CD4-positive, alpha-beta T cell (primary cell): Measurements from ENCODE around the gene DEFB119. TPM values are rescaled to one million over a fixed set of nuclear protein-coding genes. Genes with fewer than 3 reads are reported as not detected.

ENCODE experiments used
- ATAC-seq: fragments of 200-7000 bp; cut with Tn5 transposase; one replicate; pipeline ENCODE4 v1.10.0; 2022; ENCODE audit warnings: mild to moderate bottlenecking; ENCODE audit not compliant: poor library complexity
- CTCF ChIA-PET: fragments of 350-600 bp; sonication (Branson Sonifier 250); formaldehyde crosslinking; loops from one replicate; lab custom pipeline; 2021; ENCODE audit warnings: antibody characterized with exemption, inconsistent platforms; lab: Charles Lee
- POLR2A ChIA-PET: fragments of 350-600 bp; sonication (Branson Sonifier 250); formaldehyde crosslinking; loops from one replicate; lab custom pipeline; 2021; ENCODE audit warnings: antibody characterized with exemption, inconsistent platforms; lab: Charles Lee
- DNase-seq, 14 experiments: peaks; one replicate each; pipeline ENCODE4 v3.0.0-alpha.2; 2013 to 2020; ENCODE audit warnings: mixed read lengths in 2 of 14
- H3K27ac ChIP-seq, 2 donors: one replicate each; pipeline versions ENCODE4 v1.5.1 to v1.7.0; 2013; ENCODE audit warnings: low read length in 2 of 2, low read depth in 1 of 2, mild to moderate bottlenecking in 1 of 2
- H3K27me3 ChIP-seq, 2 experiments: 1 replicate in 1 of 2; 2 replicates in 1 of 2; pipeline versions ENCODE4 v1.6.1 to v1.7.0; 2013; ENCODE audit warnings: low read length in 2 of 2, control low read depth in 1 of 2, mild to moderate bottlenecking in 1 of 2, moderate library complexity in 1 of 2; ENCODE audit not compliant: insufficient read depth in 2 of 2, control insufficient read depth in 1 of 2
- H3K36me3 ChIP-seq: one replicate; pipeline ENCODE4 v1.6.1; 2013; ENCODE audit warnings: low read length, control low read depth; ENCODE audit not compliant: insufficient read depth
- H3K4me1 ChIP-seq: one replicate; pipeline ENCODE4 v1.6.1; 2013; ENCODE audit warnings: low read length, control low read depth; ENCODE audit not compliant: insufficient read depth
- H3K4me3 ChIP-seq: one replicate; pipeline ENCODE4 v1.5.1; 2013; ENCODE audit warnings: mild to moderate bottlenecking, low read length, moderate library complexity
- H3K9me3 ChIP-seq, 2 experiments: 1 replicate in 1 of 2; 2 replicates in 1 of 2; pipeline versions ENCODE4 v1.6.1 to v1.7.0; 2013; ENCODE audit warnings: low read length in 2 of 2, mild to moderate bottlenecking in 2 of 2, control low read depth in 1 of 2, moderate library complexity in 1 of 2; ENCODE audit not compliant: control insufficient read depth in 1 of 2, insufficient read depth in 1 of 2
- H3K27ac Mint-ChIP-seq: one replicate; pipeline ENCODE4 v1.8.0; 2020; ENCODE audit warnings: mixed read lengths
- H3K27me3 Mint-ChIP-seq: one replicate; pipeline ENCODE4 v1.8.0; 2021; ENCODE audit warnings: mixed read lengths
- H3K36me3 Mint-ChIP-seq: one replicate; pipeline ENCODE4 v1.8.0; 2021; ENCODE audit warnings: low read depth, mixed read lengths
- H3K4me1 Mint-ChIP-seq: one replicate; pipeline ENCODE4 v1.8.0; 2021; ENCODE audit warnings: low read depth, mixed read lengths
- H3K4me3 Mint-ChIP-seq: one replicate; pipeline ENCODE4 v1.8.0; 2020; ENCODE audit warnings: mild to moderate bottlenecking, mixed read lengths
- H3K9me3 Mint-ChIP-seq: one replicate; pipeline ENCODE4 v1.8.0; 2020; ENCODE audit warnings: mixed read lengths
- CTCF ChIP-seq: fragments of 200-600 bp; IDR thresholded peaks from one replicate; pipeline ENCODE4 v1.8.0; 2022; ENCODE audit warnings: antibody characterized with exemption, mild to moderate bottlenecking
- intact Hi-C, 2 experiments: fragments of 100-400 bp; cut with DNase I in 1 of 2; cut with micrococcal nuclease in 1 of 2; formaldehyde crosslinking; loops; one replicate each; pipeline versions ENCODE4 v1.15.1 to v1.9.0; 2023 to 2025; cut with DNase I, micrococcal nuclease
- total RNA-seq, 174 experiments: library from RNA in 2 of 174; stranded (reverse) in 2 of 174; gene quantifications; one replicate each; pipeline ENCODE4 v1.2.3 and lab custom pipeline; 2021 to 2026

The DEFB119 gene
- total RNA-seq, 2 experiments from 2014 or later, result not detected

- H3K4me3 Mint-ChIP-seq, result no peak overlapping the region
- no peaks in the 10 kb centered on the region for H3K9me3 ChIP-seq
- H3K36me3 ChIP-seq, result no peaks in the 10 kb centered on the region
- intact Hi-C loops, result no loop called here
- no peaks in the 10 kb centered on the region for H3K4me1 ChIP-seq
- no peak overlapping the region for H3K27ac Mint-ChIP-seq
- peaks cover 0 to 1% of the 10 kb centered on the region in 2 experiments for H3K27me3 ChIP-seq
- no peak for TF ChIP-seq CTCF
- no peak overlapping the region for H3K4me3 ChIP-seq
- H3K27me3 Mint-ChIP-seq, result peaks cover 13% of the 10 kb centered on the region
- H3K36me3 Mint-ChIP-seq, result no peaks in the 10 kb centered on the region
- no peak overlapping the region for H3K27ac ChIP-seq
- ChIA-PET CTCF (no interaction called here), POLR2A (no interaction called here)
- DNase-seq (no peak), ATAC-seq (no peak)
- H3K9me3 Mint-ChIP-seq, result no peaks in the 10 kb centered on the region
- H3K4me1 Mint-ChIP-seq, result no peaks in the 10 kb centered on the region
Measured at GRCh38 chr20:31425797-31426196, 35.4 kb upstream of the DEFB119 start.

GRCh38 chr20:31418307-31418706 is 27.9 kb upstream of the DEFB119 start:
- POLR2A ChIA-PET, result no interaction called here
- peaks cover 29% of the 10 kb centered on the region for H3K27me3 Mint-ChIP-seq
- ATAC-seq, result no peak

GRCh38 chr20:31415653-31416052 is 25.3 kb upstream of the DEFB119 start:
- H3K4me1 Mint-ChIP-seq, result no peaks in the 10 kb centered on the region
- no peaks in the 10 kb centered on the region for H3K9me3 Mint-ChIP-seq
- POLR2A ChIA-PET, result no interaction called here
- H3K36me3 ChIP-seq, result no peaks in the 10 kb centered on the region
- intact Hi-C loops, result no loop called here
- CTCF ChIA-PET, result no interaction called here
- ATAC-seq (no peak), DNase-seq (no peak)
- H3K9me3 ChIP-seq, result no peaks in the 10 kb centered on the region
- H3K36me3 Mint-ChIP-seq, result no peaks in the 10 kb centered on the region
- H3K4me3 Mint-ChIP-seq, result no peak overlapping the region
- H3K4me3 ChIP-seq, result no peak overlapping the region
- no peaks in the 10 kb centered on the region for H3K4me1 ChIP-seq
- H3K27ac Mint-ChIP-seq, result no peak overlapping the region
- TF ChIP-seq CTCF, result no peak
- H3K27ac ChIP-seq, result no peak overlapping the region
- peaks cover 0 to 3% of the 10 kb centered on the region in 2 experiments for H3K27me3 ChIP-seq
- H3K27me3 Mint-ChIP-seq, result peaks cover 25% of the 10 kb centered on the region

More at GRCh38 chr20:31418307-31418706, 27.9 kb upstream of the DEFB119 start:
- H3K27me3 ChIP-seq, result peaks cover 0 to 3% of the 10 kb centered on the region in 2 experiments
- H3K27ac ChIP-seq, result no peak overlapping the region
- H3K36me3 Mint-ChIP-seq, result no peaks in the 10 kb centered on the region
- H3K4me3 Mint-ChIP-seq, result no peak overlapping the region
- no peaks in the 10 kb centered on the region for H3K9me3 ChIP-seq
- H3K4me1 ChIP-seq, result no peaks in the 10 kb centered on the region
- intact Hi-C loops, result no loop called here
- no peak for TF ChIP-seq CTCF
- H3K27ac Mint-ChIP-seq, result no peak overlapping the region
- DNase-seq, result no peak
- no peak overlapping the region for H3K4me3 ChIP-seq
- CTCF ChIA-PET, result no interaction called here
- no peaks in the 10 kb centered on the region for H3K4me1 Mint-ChIP-seq
- no peaks in the 10 kb centered on the region for H3K9me3 Mint-ChIP-seq
- H3K36me3 ChIP-seq, result no peaks in the 10 kb centered on the region
